Stimulated activated CD4-positive, alpha-beta T cell treated with anti-CD3 and anti-CD28 coated beads, Interleukin-4, amount 100 ng/mL, for 24 hours (primary cell): ENCODE data around the gene IL36B.

Experiments used
- DNase-seq: peaks from one replicate; pipeline ENCODE4 v3.0.0-alpha.2; 2020

Gene IL36B

GRCh38 chr2:113075030-113075429 lies 22.4 kb upstream of the IL36B start:
- DNase-seq, result no peak

GRCh38 chr2:113073325-113073834 lies 20.7 kb upstream of the IL36B start:
- no peak for DNase-seq

GRCh38 chr2:113072584-113072983 lies 19.9 kb upstream of the IL36B start:
- DNase-seq, result no peak

DNA sequence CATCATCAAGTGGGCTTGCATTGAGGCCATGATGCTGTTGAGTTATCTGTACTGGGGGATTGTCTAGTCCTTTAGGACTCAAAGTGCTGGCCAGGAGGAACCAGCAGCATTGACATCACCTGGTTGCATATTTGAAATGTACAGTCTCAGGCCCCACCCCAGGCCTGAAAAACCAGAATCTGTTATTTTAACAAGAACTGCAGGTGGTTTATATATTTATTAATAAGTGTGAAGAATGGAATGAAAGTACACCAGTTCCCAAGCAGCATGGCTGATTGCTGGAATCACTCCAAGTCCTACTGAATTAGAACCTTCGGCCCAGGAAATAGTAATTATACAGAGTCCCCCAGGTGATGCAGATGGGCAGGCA lies 17.9 kb upstream of the IL36B start:
- no peak for DNase-seq

- DNase-seq, result no peak
These were observed 17.3 kb upstream of the IL36B start for GRCh38 chr2:113069676-113070605.

DNA sequence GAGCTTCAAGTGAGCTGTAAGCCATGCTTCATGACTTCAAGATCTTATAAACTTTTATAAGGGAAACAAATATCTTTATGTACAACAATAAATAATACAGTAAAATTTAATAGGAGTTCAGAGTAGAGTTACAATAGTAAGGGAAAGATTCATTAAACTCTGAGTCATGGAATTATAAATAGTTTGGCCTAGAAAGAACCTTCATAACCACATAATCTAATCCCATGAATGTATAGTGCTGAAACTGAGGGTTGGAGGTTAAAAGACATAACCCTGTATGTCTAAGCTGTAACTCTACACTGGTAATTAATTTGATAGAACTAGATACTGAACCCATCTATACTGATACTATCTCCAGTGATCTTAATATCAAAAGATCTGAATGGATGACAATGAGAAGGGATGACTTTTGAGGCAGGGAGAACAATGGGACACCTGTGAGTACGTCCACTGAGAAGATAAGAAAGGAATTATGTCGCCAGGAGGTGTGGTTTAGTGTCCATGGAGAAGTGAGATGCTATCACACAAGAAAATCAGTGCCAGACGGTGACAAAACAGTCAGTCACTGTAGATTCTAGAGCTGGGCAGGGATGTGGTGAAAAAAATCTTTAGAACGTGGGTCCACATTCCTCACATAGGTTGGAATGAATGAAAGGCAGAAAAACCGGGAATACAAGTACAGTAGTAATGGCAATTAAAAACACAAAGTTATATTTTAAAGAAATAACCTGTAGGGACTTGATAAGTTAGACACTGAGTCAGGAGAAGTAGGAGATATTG lies 16.2 kb upstream of the IL36B start:
- DNase-seq, result no peak

- no peak for DNase-seq
These were observed 15.6 kb upstream of the IL36B start for GRCh38 chr2:113068249-113068648.

GRCh38 chr2:113067681-113068080 lies 15.0 kb upstream of the IL36B start, which contains the start of gene IL1F10:
Gene IL1F10 (plus strand): TSS chr2:113067970. CDS start chr2:113072739, 4,769 bp downstream.
- no peak for DNase-seq

- no peak for DNase-seq
These were observed 12.2 kb upstream of the IL36B start for GRCh38 chr2:113064898-113065297.

GRCh38 chr2:113064281-113064680 lies 11.6 kb upstream of the IL36B start:
- no peak for DNase-seq

- no peak for DNase-seq
These were observed 9.5 kb upstream of the IL36B start for GRCh38 chr2:113061896-113062770.

DNA sequence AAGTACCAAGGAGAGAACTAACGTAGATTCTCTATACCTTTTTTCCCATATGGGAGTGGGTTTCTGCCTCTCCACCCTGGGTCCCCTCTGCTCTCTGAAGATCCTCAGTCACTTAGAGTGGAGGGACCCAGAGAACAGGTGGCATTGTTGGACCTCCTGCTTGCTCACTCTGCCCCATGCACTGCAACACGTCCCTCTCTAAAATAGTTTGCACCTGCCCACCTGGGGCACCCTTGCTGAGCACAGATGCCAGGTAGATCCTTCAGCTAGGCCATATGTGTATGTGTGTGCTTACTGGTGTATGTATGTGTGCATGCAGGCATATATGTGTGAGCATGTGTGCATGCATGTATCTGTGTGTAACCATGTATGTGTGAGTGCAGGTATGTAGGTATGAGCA lies 8.6 kb upstream of the IL36B start:
- DNase-seq, result no peak

- no peak for DNase-seq
These were observed 8.1 kb upstream of the IL36B start for GRCh38 chr2:113060796-113061195.

DNA sequence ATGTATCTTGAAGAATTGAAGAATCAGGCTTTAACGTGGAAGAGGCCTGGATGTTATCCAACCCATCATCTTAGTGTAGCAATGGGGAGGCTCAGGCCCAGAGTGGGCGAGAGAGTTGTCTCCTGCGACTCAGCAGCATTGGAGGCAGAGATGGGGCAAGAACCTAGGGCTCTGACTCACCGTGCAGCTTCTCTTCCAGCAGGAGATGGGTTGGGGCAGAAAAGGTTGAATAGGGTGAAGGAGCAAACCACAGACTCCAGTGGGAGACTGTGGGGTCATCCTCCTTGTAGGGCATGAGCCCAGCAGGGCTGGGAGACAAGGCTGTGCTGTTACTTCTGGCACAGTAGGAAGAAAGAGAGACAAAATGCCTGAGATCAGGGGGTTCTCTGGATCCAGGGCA lies 7.7 kb upstream of the IL36B start:
- DNase-seq, result no peak

DNA sequence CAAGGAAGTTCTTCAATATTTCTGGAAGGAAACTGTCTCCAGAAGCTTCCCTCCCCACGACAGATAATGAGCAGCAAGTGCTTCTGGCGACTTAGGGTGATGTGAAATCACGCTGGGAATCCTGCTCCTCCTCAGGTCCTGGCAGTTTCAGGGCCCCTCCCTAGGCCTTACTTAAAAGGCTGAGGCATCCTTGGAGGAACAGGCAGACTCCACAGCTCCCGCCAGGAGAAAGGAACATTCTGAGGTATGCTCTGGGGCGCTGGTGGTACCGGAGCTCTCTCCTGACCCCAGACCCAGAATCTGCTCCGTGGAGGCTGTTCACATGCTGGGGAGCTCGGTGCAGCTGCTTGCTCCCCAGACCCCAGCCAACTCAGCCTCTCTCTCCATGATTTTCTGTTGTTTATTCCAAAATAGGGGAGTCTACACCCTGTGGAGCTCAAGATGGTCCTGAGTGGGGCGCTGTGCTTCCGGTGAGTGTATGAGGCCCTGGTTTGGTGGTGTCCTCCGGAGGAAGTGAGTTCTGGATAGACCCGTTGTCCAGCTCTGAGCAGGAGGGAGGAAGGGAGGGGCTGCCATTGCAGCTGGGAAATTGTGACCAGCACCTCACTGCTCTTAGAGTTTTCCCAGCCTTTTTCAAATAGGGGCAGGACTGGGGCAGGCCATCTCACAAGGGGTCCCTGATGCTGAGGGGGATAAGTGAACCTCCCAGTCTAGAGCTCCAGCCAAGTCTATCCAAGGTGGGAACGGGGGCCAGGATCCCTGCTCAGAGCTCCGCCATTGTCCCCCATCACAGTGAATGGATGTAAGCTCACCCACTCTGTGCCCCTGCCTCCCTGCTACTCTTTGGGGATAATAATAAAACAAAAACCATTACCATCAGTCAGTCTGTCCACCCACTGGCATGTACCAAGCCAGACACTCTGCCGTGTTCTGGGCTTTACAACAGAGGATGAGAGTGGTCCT lies 6.6 kb upstream of the IL36B start, which contains the start of gene IL36RN:
Gene IL36RN, plus strand, starts transcription at position 201 of the 963 bp plus-strand sequence. Its CDS starts 241 bp downstream, at position 442.
- no peak for DNase-seq

- no peak for DNase-seq
These were observed 5.8 kb upstream of the IL36B start for GRCh38 chr2:113058411-113058994.

GRCh38 chr2:113057117-113057516 lies 4.5 kb upstream of the IL36B start:
- DNase-seq, result no peak

DNA sequence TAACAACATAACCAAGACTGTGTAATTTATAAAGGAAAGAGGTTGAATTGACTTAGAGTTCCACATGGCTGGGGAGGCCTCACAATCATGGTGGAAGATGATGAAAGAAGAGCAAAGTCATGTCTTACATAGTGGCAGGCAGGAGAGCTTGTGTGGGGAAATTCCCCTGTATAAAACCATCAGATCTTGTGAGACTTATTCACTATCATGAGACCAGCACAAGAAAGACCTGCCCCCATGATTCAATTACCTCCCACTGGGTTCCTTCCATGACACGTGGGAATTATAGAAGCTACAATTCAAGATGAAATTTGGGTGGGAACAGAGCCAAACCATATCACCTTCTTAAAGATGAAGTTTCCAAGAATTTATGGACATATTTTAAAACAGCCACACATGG lies 3.9 kb upstream of the IL36B start:
- DNase-seq, result peak; percentile 17

DNA sequence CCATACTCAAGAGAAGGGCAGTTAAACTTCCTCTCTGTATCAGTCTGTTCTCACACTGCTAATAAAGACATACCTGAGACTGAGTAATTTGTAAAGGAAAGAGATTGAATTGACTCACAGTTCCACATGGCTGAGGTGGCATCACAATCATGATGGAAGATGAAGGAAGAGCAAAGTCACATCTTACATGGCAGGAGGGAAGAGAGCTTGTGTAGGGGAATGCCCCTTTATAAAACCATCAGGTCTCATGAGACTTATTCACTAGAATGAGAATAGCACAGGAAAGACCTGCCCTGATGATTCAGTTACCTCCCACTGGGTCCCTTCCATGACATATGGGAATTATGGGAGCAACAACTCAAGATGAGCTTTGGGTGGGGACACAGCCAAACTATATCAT lies 1.4 kb upstream of the IL36B start:
- DNase-seq, result no peak

DNA sequence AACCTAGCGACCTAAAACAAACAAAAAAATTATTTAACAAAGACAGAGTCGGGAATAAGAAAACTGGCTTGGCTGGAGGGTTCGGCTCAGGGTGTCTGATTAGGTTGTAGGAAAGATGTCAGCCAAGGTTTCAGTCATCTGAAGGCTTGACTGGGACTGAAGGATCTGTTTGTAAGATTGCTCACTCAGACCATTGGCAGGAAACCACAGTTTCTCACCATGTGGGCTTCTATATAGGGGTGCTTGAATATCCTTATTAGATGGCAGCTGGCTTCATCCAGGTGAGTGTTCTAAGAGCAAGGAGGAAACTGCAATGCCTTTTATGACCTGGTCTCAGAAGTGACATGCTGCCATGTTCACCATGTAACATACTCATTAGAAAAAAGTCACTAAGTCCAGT lies 999 bp upstream of the IL36B start:
- DNase-seq, result no peak
